Measurements from ENCODE around the gene COX14.

- no peak for TF ChIP-seq CTCF (IDR thresholded peaks at IDR 0.05 in 2 of 3, conservative IDR thresholded peaks at IDR 0.05 in 1 of 3; ENCODE audit: borderline replicate concordance in 1 of 3, insufficient read depth in 1 of 3, low read depth in 2 of 3, low read length in 2 of 3)
- TF ChIP-seq POLR2A (IDR thresholded peaks at IDR 0.05; ENCODE audit: borderline replicate concordance, extremely low read depth, insufficient read depth, insufficient read length): no peak
- TF ChIP-seq EGR1 (IDR thresholded peaks at IDR 0.05; ENCODE audit: low read depth): no peak
- no peak for TF ChIP-seq EZH2 (IDR thresholded peaks at IDR 0.05)
- no peak for TF ChIP-seq ZBTB33 (IDR thresholded peaks at IDR 0.05; ENCODE audit: extremely low read depth, insufficient replicate concordance, low read length)
- TF ChIP-seq POLR2AphosphoS5 (IDR thresholded peaks at IDR 0.05; ENCODE audit: low read depth, low read length): no peak
- no peak for TF ChIP-seq REST (IDR thresholded peaks at IDR 0.05; ENCODE audit: low read depth)
- TF ChIP-seq SP1 (IDR thresholded peaks at IDR 0.05; ENCODE audit: low read depth): no peak
- TF ChIP-seq MAX (IDR thresholded peaks at IDR 0.05): no peak
- TF ChIP-seq SIN3A (IDR thresholded peaks at IDR 0.05; ENCODE audit: low read depth): no peak
These were observed 35.2 kb downstream of the COX14 start for GRCh38 chr12:50147281-50147680.

Data from HCT116 (cell line).